Lower leg skin (tissue), 3 donors: ENCODE data around the gene CCNI.

Source experiments
- POLR2A ChIP-seq, 2 donors: fragments of 450-650 bp; IDR thresholded peaks; one replicate each; pipeline ENCODE4 v1.6.1; 2016 to 2017; ENCODE audit warnings: antibody characterized with exemption in 2 of 2, mild to moderate bottlenecking in 1 of 2, moderate library complexity in 1 of 2
- TF ChIP-seq, protein P1 (sequence below), 3 donors: fragments of 450-650 bp; IDR thresholded peaks; one replicate each; pipeline ENCODE4 v1.5.1; 2016; ENCODE audit warnings: antibody characterized with exemption in 3 of 3, mild to moderate bottlenecking in 3 of 3, moderate library complexity in 2 of 3

GRCh38 chr4:77043507-77044136 is 32.2 kb downstream of the CCNI start:
- TF ChIP-seq, protein P1, sequence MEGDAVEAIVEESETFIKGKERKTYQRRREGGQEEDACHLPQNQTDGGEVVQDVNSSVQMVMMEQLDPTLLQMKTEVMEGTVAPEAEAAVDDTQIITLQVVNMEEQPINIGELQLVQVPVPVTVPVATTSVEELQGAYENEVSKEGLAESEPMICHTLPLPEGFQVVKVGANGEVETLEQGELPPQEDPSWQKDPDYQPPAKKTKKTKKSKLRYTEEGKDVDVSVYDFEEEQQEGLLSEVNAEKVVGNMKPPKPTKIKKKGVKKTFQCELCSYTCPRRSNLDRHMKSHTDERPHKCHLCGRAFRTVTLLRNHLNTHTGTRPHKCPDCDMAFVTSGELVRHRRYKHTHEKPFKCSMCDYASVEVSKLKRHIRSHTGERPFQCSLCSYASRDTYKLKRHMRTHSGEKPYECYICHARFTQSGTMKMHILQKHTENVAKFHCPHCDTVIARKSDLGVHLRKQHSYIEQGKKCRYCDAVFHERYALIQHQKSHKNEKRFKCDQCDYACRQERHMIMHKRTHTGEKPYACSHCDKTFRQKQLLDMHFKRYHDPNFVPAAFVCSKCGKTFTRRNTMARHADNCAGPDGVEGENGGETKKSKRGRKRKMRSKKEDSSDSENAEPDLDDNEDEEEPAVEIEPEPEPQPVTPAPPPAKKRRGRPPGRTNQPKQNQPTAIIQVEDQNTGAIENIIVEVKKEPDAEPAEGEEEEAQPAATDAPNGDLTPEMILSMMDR (IDR thresholded peaks at IDR 0.05), result no peak
- TF ChIP-seq POLR2A (IDR thresholded peaks at IDR 0.05), result no peak
